Measurements from ENCODE around the gene MEGF6. TPM values are rescaled to one million over a fixed set of nuclear protein-coding genes. Genes with fewer than 3 reads are reported as not detected.

MEGF6 gene
- total RNA-seq, 1 donor from 2014 or later = 9.3 TPM

- intact Hi-C loops (cut with DNase I) = no loop called here
- no peak for DNase-seq (ENCODE audit: low spot score)
Measured at GRCh38 chr1:3473381-3473844, 137.9 kb downstream of the MEGF6 start.

GRCh38 chr1:3472906-3473305 is 138.4 kb downstream of the MEGF6 start:
- DNase-seq (ENCODE audit: low spot score) = no peak
- intact Hi-C loops (cut with DNase I) = no loop called here

- intact Hi-C loops (cut with DNase I) = no loop called here
- DNase-seq (ENCODE audit: low spot score) = no peak
Measured at GRCh38 chr1:3472088-3472850, 139.0 kb downstream of the MEGF6 start.

GRCh38 chr1:3471356-3472087 is 139.8 kb downstream of the MEGF6 start:
- intact Hi-C loops (cut with DNase I) = no loop called here
- no peak for DNase-seq (ENCODE audit: low spot score)

GRCh38 chr1:3470650-3471355 is 140.5 kb downstream of the MEGF6 start:
- DNase-seq (ENCODE audit: low spot score) = no peak
- intact Hi-C loops (cut with DNase I) = no loop called here

- intact Hi-C loops (cut with DNase I) = no loop called here
- no peak for DNase-seq (ENCODE audit: low spot score)
Measured at GRCh38 chr1:3469849-3470649, 141.3 kb downstream of the MEGF6 start.

- DNase-seq (ENCODE audit: low spot score) = no peak
- intact Hi-C loops (cut with DNase I) = no loop called here
Measured at GRCh38 chr1:3469104-3469848, 142.0 kb downstream of the MEGF6 start.

GRCh38 chr1:3468236-3469103 is 142.8 kb downstream of the MEGF6 start:
- intact Hi-C loops (cut with DNase I) = no loop called here
- no peak for DNase-seq (ENCODE audit: low spot score)

- intact Hi-C loops (cut with DNase I) = no loop called here
- DNase-seq (ENCODE audit: low spot score) = no peak
Measured at GRCh38 chr1:3467096-3468036, 143.9 kb downstream of the MEGF6 start.

- DNase-seq (ENCODE audit: low spot score) = no peak
- intact Hi-C loops (cut with DNase I) = no loop called here
Measured at GRCh38 chr1:3466366-3467075, 144.8 kb downstream of the MEGF6 start.

GRCh38 chr1:3465935-3466321 is 145.4 kb downstream of the MEGF6 start:
- intact Hi-C loops (cut with DNase I) = no loop called here
- DNase-seq (ENCODE audit: low spot score) = no peak

- no peak for DNase-seq (ENCODE audit: low spot score)
- intact Hi-C loops (cut with DNase I) = no loop called here
Measured at GRCh38 chr1:3465091-3465934, 146.0 kb downstream of the MEGF6 start.

- DNase-seq (ENCODE audit: low spot score) = no peak
- intact Hi-C loops (cut with DNase I) = no loop called here
Measured at GRCh38 chr1:3464649-3465025, 146.7 kb downstream of the MEGF6 start.

- DNase-seq (ENCODE audit: low spot score) = no peak
- intact Hi-C loops (cut with DNase I) = no loop called here
Measured at GRCh38 chr1:3463891-3464648, 147.2 kb downstream of the MEGF6 start.

- intact Hi-C loops (cut with DNase I) = no loop called here
- no peak for DNase-seq (ENCODE audit: low spot score)
Measured at GRCh38 chr1:3463408-3463863, 147.9 kb downstream of the MEGF6 start.

Data from cardiac septum (tissue), 1 donor.